GM12878 (cell line): ENCODE measurements around the gene REN. TPM values are rescaled to one million over a fixed set of nuclear protein-coding genes. Genes with fewer than 3 reads are reported as not detected.

ENCODE experiments used
- ATAC-seq: fragments of 200-7000 bp; cut with Tn5 transposase; 3 replicates; pipeline ENCODE4 v1.9.1; 2020; ENCODE audit warnings: mild to moderate bottlenecking, moderate library complexity
- BruUV-seq: library from RNA; stranded (reverse); fragments of 400-500 nt; replicated peaks from 2 replicates; lab custom pipeline; 2021; lab: Mats Ljungman, UMichigan
- CTCF ChIA-PET: fragments of 300-600 bp; sonication (Branson Sonifier 250); formaldehyde crosslinking; extraction: SDS; loops from one replicate; lab custom pipeline; 2021; ENCODE audit warnings: inconsistent platforms; lab: Yijun Ruan, JAX
- POLR2A ChIA-PET: fragments of 350-600 bp; formaldehyde crosslinking; extraction: SDS; loops from one replicate; lab custom pipeline; 2021; ENCODE audit warnings: inconsistent platforms; lab: Charles Lee
- RAD21 ChIA-PET: fragments of 300-600 bp; sonication (Branson Sonifier 250); formaldehyde crosslinking; loops from one replicate; lab custom pipeline; 2023; ENCODE audit warnings: antibody characterized with exemption; ENCODE audit not compliant: unreplicated experiment; lab: Charles Lee
- SMC1A ChIA-PET: fragments of 300-600 bp; sonication (Branson Sonifier 250); formaldehyde crosslinking; loops from one replicate; lab custom pipeline; 2023; ENCODE audit not compliant: unreplicated experiment, uncharacterized antibody; lab: Charles Lee
- DNase-seq: peaks from one replicate; pipeline ENCODE4 v3.0.0-alpha.2; 2011; ENCODE audit warnings: low read depth, low spot score
- FAIRE-seq: peaks from 3 replicates; lab custom pipeline; 2011; peaks lifted over from hg19 to GRCh38; lab: Jason Lieb, UNC
- H2AFZ ChIP-seq: 2 replicates; pipeline ENCODE4 v1.6.0; 2011; ENCODE audit warnings: low read depth, low read length, control low read depth; ENCODE audit not compliant: control insufficient read depth
- H3K27ac ChIP-seq: 2 replicates; pipeline ENCODE4 v1.5.1; 2011; ENCODE audit warnings: control low read depth; ENCODE audit not compliant: control insufficient read depth, insufficient read depth
- H3K27me3 ChIP-seq, 2 experiments: replicated peaks in 1 of 2; 2 replicates each; pipeline versions ENCODE4 v1.6.0 to v1.6.1; 2011; ENCODE audit warnings: low read length in 1 of 2; ENCODE audit not compliant: control insufficient read depth in 2 of 2, insufficient read depth in 2 of 2
- H3K36me3 ChIP-seq, 2 experiments: 2 replicates each; pipeline ENCODE4 v1.5.1; 2011; ENCODE audit warnings: low read length in 1 of 2; ENCODE audit not compliant: control insufficient read depth in 2 of 2, insufficient read depth in 2 of 2
- H3K4me1 ChIP-seq: 2 replicates; pipeline ENCODE4 v1.6.1; 2011; ENCODE audit warnings: mild to moderate bottlenecking, low read length, moderate library complexity, mixed read lengths; ENCODE audit not compliant: control insufficient read depth, insufficient read depth
- H3K4me2 ChIP-seq: 2 replicates; pipeline ENCODE4 v1.6.0; 2011; ENCODE audit warnings: control low read depth; ENCODE audit not compliant: control insufficient read depth, insufficient read depth
- H3K4me3 ChIP-seq: fragments of 200-600 bp; sonication (generic); 2 replicates; pipeline ENCODE4 v1.5.1; 2016
- H3K79me2 ChIP-seq: 2 replicates; pipeline ENCODE4 v1.6.0; 2011; ENCODE audit warnings: low read length; ENCODE audit not compliant: control insufficient read depth, insufficient read depth
- H3K9ac ChIP-seq: 2 replicates; pipeline ENCODE4 v1.8.0; 2011; ENCODE audit warnings: low read length, control low read depth, mixed read lengths; ENCODE audit not compliant: control insufficient read depth, insufficient read depth
- H3K9me3 ChIP-seq: replicated peaks from 3 replicates; pipeline ENCODE4 v1.5.1; 2011; ENCODE audit warnings: mild to moderate bottlenecking, low read length; ENCODE audit not compliant: control insufficient read depth, insufficient read depth
- H4K20me1 ChIP-seq: 2 replicates; pipeline ENCODE4 v1.6.0; 2011; ENCODE audit not compliant: control insufficient read depth, insufficient read depth
- ASH2L ChIP-seq: fragments of 300-600, 200-600 bp; sonication (generic); IDR thresholded peaks from 2 replicates; pipeline ENCODE4 v1.6.1; 2017; ENCODE audit warnings: low read depth, mild to moderate bottlenecking, borderline replicate concordance
- BHLHE40 ChIP-seq, 2 experiments: fragments of 450-650 bp in 1 of 2; IDR thresholded peaks; 2 replicates each; pipeline ENCODE4 v1.6.1; 2011 to 2017; ENCODE audit warnings: low read depth in 2 of 2, borderline replicate concordance in 1 of 2, improper control_type of control experiment in 1 of 2, low read length in 1 of 2, mild to moderate bottlenecking in 1 of 2
- BRCA1 ChIP-seq: IDR thresholded peaks from 2 replicates; pipeline ENCODE4 v1.6.1; 2011; ENCODE audit warnings: low read depth, low read length, improper control_type of control experiment
- ESRRA ChIP-seq: IDR thresholded peaks from 2 replicates; pipeline ENCODE4 v1.6.1; 2012; ENCODE audit warnings: mild to moderate bottlenecking, low read length, improper control_type of control experiment
- MEF2A ChIP-seq: IDR thresholded peaks from 2 replicates; pipeline ENCODE4 v1.6.1; 2011; ENCODE audit warnings: low read depth, mild to moderate bottlenecking, low read length, moderate library complexity; ENCODE audit not compliant: insufficient read depth
- NFYB ChIP-seq: IDR thresholded peaks from 2 replicates; pipeline ENCODE4 v1.6.1; 2011; ENCODE audit warnings: low read depth, mild to moderate bottlenecking, low read length, improper control_type of control experiment, moderate library complexity; ENCODE audit not compliant: insufficient read depth
- RAD21 ChIP-seq: IDR thresholded peaks from 2 replicates; pipeline ENCODE4 v1.6.1; 2011; ENCODE audit warnings: mild to moderate bottlenecking, low read depth, low read length, moderate library complexity; ENCODE audit not compliant: insufficient read depth
- STAT3 ChIP-seq: IDR thresholded peaks from 2 replicates; pipeline ENCODE4 v1.6.1; 2011; ENCODE audit warnings: low read depth, low read length, improper control_type of control experiment
- SUPT20H ChIP-seq: IDR thresholded peaks from 2 replicates; pipeline ENCODE4 v1.6.1; 2011; ENCODE audit warnings: low read depth, mild to moderate bottlenecking, low read length, moderate library complexity, borderline replicate concordance; ENCODE audit not compliant: control insufficient read depth
- TAF1 ChIP-seq: IDR thresholded peaks from 2 replicates; pipeline ENCODE4 v1.6.1; 2011; ENCODE audit warnings: mild to moderate bottlenecking, low read depth, low read length, borderline replicate concordance
- ZBTB40 ChIP-seq: fragments of 450-650 bp; IDR thresholded peaks from 2 replicates; pipeline ENCODE4 v1.6.1; 2016; ENCODE audit warnings: mild to moderate bottlenecking, moderate library complexity, borderline replicate concordance
- WGBS: methylation state at CpG from one replicate; pipeline ENCODE4 v1.1.6; 2016; ENCODE audit warnings: low lambda C conversion rate; ENCODE audit not compliant: insufficient replicate concordance, insufficient coverage; ENCODE audit errors: missing lambda C conversion rate; 5-methylcytosine and 5-hydroxymethylcytosine counted together
- in situ Hi-C: fragments of 300-500 bp; cut with MboI; formaldehyde crosslinking; loops from 9 replicates; pipeline ENCODE4 v1.14.3; 2018; ENCODE audit warnings: mixed read lengths
- intact Hi-C: fragments of 100-400 bp; cut with micrococcal nuclease; formaldehyde crosslinking; loops from one replicate; pipeline ENCODE4 v1.14.2; 2022; ENCODE audit not compliant: unreplicated experiment
- polyA plus RNA-seq, 11 experiments: library from polyadenylated mRNA; depleted of rRNA in 4 of 11; unstranded in 6 of 11; stranded (reverse) in 5 of 11; fragments of >200 nt; fragmentation: Nextera tagmentation in 4 of 11; fragmentation: Illumina TruSeq in 1 of 11; extraction: Ambion mirVana in 4 of 11; extraction: Trizol in 1 of 11; gene quantifications; 1 replicate in 1 of 11; 2 replicates in 10 of 11; pipeline versions ENCODE4 v1.2.1 to v1.2.3, GENCODE V29; 2011 to 2016; ENCODE audit warnings: inconsistent platforms in 2 of 11, missing spikeins in 2 of 11, low read depth in 1 of 11
- total RNA-seq, 4 experiments: library from RNA; depleted of rRNA in 3 of 4; stranded (reverse); fragments of >200 nt in 3 of 4; fragmentation: Illumina TruSeq in 1 of 4; extraction: Trizol in 1 of 4; gene quantifications; 2 replicates each; pipeline versions ENCODE4 v1.2.1 to v1.2.3, GENCODE V29; 2013 to 2021

REN gene
- total and polyA plus RNA-seq, 10 of the 15 experiments (the other 5 are each of a cell fraction or from before 2014, with no cell fraction given), result not detected

GRCh38 chr1:204114606-204115005 is 51.5 kb downstream of the REN start (continued):
- TF ChIP-seq ZBTB40, result no peak

GRCh38 chr1:204113896-204114295 is 52.2 kb downstream of the REN start:
- intact Hi-C loops, result no loop called here
- H3K4me3 ChIP-seq, result no peak overlapping the region
- no peak for TF ChIP-seq MEF2A
- TF ChIP-seq RAD21, result no peak
- no peak for TF ChIP-seq BRCA1
- no peak for TF ChIP-seq ESRRA
- TF ChIP-seq TAF1, result no peak
- TF ChIP-seq SUPT20H, result no peak
- no peak for TF ChIP-seq NFYB
- no peak for TF ChIP-seq ASH2L
- no peak for TF ChIP-seq BHLHE40 (IDR thresholded peaks at IDR 0.05; ENCODE audit: borderline replicate concordance in 1 of 2, low read depth in 2 of 2, low read length in 1 of 2)
- no peak for TF ChIP-seq STAT3
- TF ChIP-seq, all 136 proteins: peak for 0
- POLR2A ChIA-PET, result no interaction called here
- WGBS, result 0% methylated on average over 1 of the region's 1 CpG
- ATAC-seq (no peak), FAIRE-seq (no peak), DNase-seq (no peak)
- Histone ChIP-seq H3K9ac (no peak overlapping the region), H2AFZ (no peak overlapping the region), H3K4me1 (no peaks in the 10 kb centered on the region), H4K20me1 (no peaks in the 10 kb centered on the region), H3K9me3 (no peaks in the 10 kb centered on the region), H3K4me2 (no peak overlapping the region), H3K27ac (no peak overlapping the region), H3K36me3 (no peaks in the 10 kb centered on the region), H3K79me2 (no peaks in the 10 kb centered on the region), H3K27me3 (peaks cover 0 to 1% of the 10 kb centered on the region in 2 experiments; a peak in 1 of 4 replicates)
- CTCF ChIA-PET, result interaction anchor here (0.8 to 2.7 kb wide), 3 partner anchors 12 to 253 kb away, joined by 3 to 10 read pairs (median 3); partner anchors contain the start of gene SNRPE
- RAD21 ChIA-PET, result interaction anchor here (1.3 kb wide), 1 partner anchor 15 kb away, joined by 3 read pairs; no protein-coding TSS in a partner anchor
- in situ Hi-C loops, result no loop called here
- BruUV-seq, result no TSS peak
- SMC1A ChIA-PET, result no interaction called here
